ENCODE data around the gene FMR1NB. TPM values are rescaled to one million over a fixed set of nuclear protein-coding genes. Genes with fewer than 3 reads are reported as not detected.

FMR1NB gene
- not detected for total RNA-seq

- POLR2A ChIA-PET, result no interaction called here
- CTCF ChIA-PET, result no interaction called here
These were observed at the start of gene FMR1NB for GRCh38 chrX:147981038-147981752. TSS of gene FMR1NB (plus strand) at chrX:147981337. CDS start at chrX:147981403, 66 bp downstream.

- CTCF ChIA-PET, result no interaction called here
- POLR2A ChIA-PET, result no interaction called here
These were observed 47.3 kb upstream of the FMR1NB start for GRCh38 chrX:147933815-147934214.

- CTCF ChIA-PET, result no interaction called here
- POLR2A ChIA-PET, result no interaction called here
These were observed 45.9 kb upstream of the FMR1NB start for GRCh38 chrX:147935156-147935758.

- ChIA-PET POLR2A (no interaction called here), CTCF (no interaction called here)
These were observed 35.9 kb upstream of the FMR1NB start for GRCh38 chrX:147945286-147945685.

- POLR2A ChIA-PET, result no interaction called here
- CTCF ChIA-PET, result no interaction called here
These were observed 32.6 kb upstream of the FMR1NB start for GRCh38 chrX:147948531-147948930.

- ChIA-PET CTCF (no interaction called here), POLR2A (no interaction called here)
These were observed 30.8 kb upstream of the FMR1NB start for GRCh38 chrX:147950352-147950751.

- ChIA-PET POLR2A (no interaction called here), CTCF (no interaction called here)
These were observed 27.2 kb upstream of the FMR1NB start for GRCh38 chrX:147953976-147954375.

- POLR2A ChIA-PET, result no interaction called here
- CTCF ChIA-PET, result no interaction called here
These were observed 23.8 kb upstream of the FMR1NB start for GRCh38 chrX:147957291-147957690.

GRCh38 chrX:147958291-147958690 is 22.8 kb upstream of the FMR1NB start:
- POLR2A ChIA-PET, result no interaction called here
- CTCF ChIA-PET, result no interaction called here

- ChIA-PET POLR2A (no interaction called here), CTCF (no interaction called here)
These were observed 20.4 kb upstream of the FMR1NB start for GRCh38 chrX:147960722-147961121.

GRCh38 chrX:147962476-147962875 is 18.7 kb upstream of the FMR1NB start:
- ChIA-PET CTCF (no interaction called here), POLR2A (no interaction called here)

- CTCF ChIA-PET, result no interaction called here
- POLR2A ChIA-PET, result no interaction called here
These were observed 2.2 kb upstream of the FMR1NB start for GRCh38 chrX:147978931-147979330.

GRCh38 chrX:148020329-148020728 is 39.2 kb downstream of the FMR1NB start:
- ChIA-PET POLR2A (no interaction called here), CTCF (no interaction called here)

GRCh38 chrX:148024425-148025148 is 43.5 kb downstream of the FMR1NB start:
- ChIA-PET POLR2A (no interaction called here), CTCF (no interaction called here)

GRCh38 chrX:148035380-148035779 is 54.2 kb downstream of the FMR1NB start:
- ChIA-PET CTCF (no interaction called here), POLR2A (no interaction called here)

- POLR2A ChIA-PET, result no interaction called here
These were observed 55.9 kb downstream of the FMR1NB start for GRCh38 chrX:148037020-148037419.

GRCh38 chrX:148043271-148043855 is 62.2 kb downstream of the FMR1NB start:
- ChIA-PET CTCF (no interaction called here), POLR2A (no interaction called here)

More at GRCh38 chrX:148037020-148037419, 55.9 kb downstream of the FMR1NB start:
- CTCF ChIA-PET, result no interaction called here

GRCh38 chrX:148047200-148047599 is 66.1 kb downstream of the FMR1NB start:
- CTCF ChIA-PET, result no interaction called here
- POLR2A ChIA-PET, result no interaction called here

- CTCF ChIA-PET, result interaction anchor here (1.2 to 2.3 kb wide), 2 partner anchors 1421 to 1422 kb away, joined by 3 to 7 read pairs; no protein-coding TSS in a partner anchor
- POLR2A ChIA-PET, result no interaction called here
These were observed 68.3 kb downstream of the FMR1NB start for GRCh38 chrX:148049441-148049840.

GRCh38 chrX:148051973-148052372 is 70.8 kb downstream of the FMR1NB start:
- POLR2A ChIA-PET, result no interaction called here
- CTCF ChIA-PET, result interaction anchor here (2.3 kb wide), 1 partner anchor 1419 kb away, joined by 7 read pairs; no protein-coding TSS in a partner anchor

GRCh38 chrX:148067285-148067684 is 86.1 kb downstream of the FMR1NB start:
- ChIA-PET POLR2A (no interaction called here), CTCF (no interaction called here)
